Measurements from ENCODE around the gene HNRNPH2.

The HNRNPH2 gene

DNA sequence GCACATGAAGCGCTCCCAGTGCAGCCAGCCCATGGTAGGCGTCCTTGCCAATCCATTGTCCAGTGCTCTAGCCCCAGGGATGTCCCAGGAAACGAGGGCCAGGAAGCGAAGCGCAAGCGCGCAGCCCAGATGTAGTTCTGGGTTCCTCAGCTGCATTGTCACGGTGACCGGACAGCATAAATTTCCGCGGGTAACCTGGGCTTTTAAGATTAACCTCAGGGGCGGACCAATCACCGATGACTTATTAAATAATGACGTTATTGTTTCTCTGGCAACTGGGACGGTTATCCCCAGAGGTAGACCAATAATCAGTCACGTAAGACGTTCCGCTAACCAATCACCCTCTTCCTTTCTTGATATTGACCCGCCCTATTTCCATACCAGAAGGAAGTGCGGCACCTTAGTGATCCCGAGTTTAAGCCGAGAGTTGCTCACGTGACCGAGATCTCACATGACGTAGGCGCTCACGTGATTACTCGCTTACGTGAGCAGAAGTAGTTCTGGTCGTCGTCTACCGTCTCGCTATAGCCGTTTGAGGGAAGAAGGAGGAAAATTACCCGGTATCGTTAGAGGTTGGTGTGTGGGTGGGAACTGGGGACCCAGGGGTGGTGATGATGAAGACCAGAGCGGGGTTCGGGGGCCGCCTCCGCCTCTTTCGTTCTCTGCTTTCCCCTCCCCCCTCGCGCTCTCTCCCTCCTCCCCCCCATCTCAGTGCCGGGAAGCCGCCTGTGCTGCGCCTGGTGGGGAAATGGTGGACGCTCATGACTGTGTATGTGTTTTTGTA, at the start of gene HNRNPH2, which contains the start of gene GLA:
TSS of gene HNRNPH2 (plus strand) at position 475 of the 784 bp plus-strand sequence. CDS start 3,767 bp downstream, outside the sequence.
TSS of gene GLA (minus strand) at position 178 of the 784 bp plus-strand sequence. CDS start at position 156, 22 bp downstream.
- DNase-seq, result peak; percentile 84

DNA sequence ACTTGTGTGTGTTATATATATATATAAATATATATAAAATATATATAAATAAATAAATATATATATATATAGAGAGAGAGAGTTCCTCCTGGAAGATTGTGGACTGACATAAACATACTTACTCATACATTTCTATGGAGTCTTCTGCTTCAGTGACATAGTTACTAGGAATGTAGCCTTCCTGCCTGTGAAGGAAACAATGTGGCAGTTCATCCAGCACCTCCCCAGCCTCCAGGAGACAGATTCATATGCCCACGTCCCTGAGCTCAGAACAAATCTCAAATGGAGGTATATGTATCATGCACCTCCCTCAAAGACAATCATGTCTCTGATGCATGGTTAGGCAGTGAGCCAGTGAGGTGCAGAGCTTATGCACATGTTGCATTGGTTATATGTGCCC, 48.1 kb upstream of the HNRNPH2 start:
- DNase-seq, result no peak

DNA sequence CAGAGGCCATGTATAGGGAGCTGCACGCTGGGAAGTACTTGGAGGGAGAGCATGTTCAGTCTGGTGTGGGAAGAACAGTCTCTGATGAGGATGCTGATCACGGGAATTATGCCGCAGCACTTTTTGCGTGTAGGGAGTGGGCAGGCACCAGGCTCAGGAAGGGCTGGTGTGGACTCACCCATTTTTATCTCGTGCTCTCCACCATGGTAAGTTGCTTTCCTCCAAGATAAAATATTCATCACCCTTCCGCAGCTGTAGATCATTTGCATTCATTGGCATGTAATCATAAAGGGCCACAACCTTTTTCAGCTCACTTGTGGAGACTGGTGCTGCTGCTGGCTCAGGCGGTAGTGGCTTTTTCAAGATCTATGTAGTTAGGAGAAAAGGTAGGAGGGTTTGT, 47.6 kb upstream of the HNRNPH2 start:
- DNase-seq, result no peak

- no peak for DNase-seq
These were observed 45.9 kb upstream of the HNRNPH2 start for GRCh38 chrX:101362116-101362515.

- DNase-seq, result no peak
These were observed 45.3 kb upstream of the HNRNPH2 start for GRCh38 chrX:101362757-101363156.

- DNase-seq, result no peak
These were observed 42.7 kb upstream of the HNRNPH2 start for GRCh38 chrX:101365301-101365795.

DNA sequence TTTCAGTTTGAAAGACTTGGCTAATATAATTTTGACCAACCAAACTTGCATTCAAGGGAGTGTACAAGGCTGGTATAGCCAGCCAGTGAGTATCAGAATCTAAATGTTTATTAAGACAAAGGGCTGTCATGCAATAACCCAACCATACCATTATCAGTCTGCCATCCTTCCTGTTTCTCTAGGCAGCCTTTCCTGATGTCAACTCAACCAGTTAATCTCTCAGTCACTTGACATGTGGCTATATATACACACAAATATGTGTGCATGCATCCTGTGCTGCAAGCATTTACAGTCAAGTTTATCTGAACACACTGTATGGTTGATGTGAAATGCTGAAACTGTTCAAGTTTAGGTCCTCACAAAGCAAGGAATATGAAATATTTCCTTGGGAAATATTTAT, 39.2 kb upstream of the HNRNPH2 start:
- DNase-seq, result no peak

DNA sequence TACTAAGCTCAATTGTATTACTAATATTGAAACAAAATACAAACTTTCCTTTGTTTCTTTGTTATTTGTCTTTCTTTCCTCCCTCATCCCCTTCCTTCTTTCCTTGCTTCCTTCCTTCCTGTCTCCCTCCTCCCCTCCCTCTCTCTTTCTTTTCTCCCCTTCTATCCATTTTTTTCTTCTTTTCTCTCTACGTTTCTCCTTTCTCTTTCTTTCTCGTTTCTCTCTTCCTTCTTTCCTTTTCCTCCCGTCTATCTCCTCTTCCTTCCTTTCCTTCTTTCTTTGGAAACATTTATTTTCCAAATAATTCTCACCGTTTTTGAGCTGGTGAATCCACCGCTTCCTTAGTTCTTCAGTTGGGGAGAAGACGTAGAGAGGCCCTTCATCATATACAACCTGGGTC, 38.3 kb upstream of the HNRNPH2 start:
- DNase-seq, result no peak

- no peak for DNase-seq
These were observed 37.0 kb upstream of the HNRNPH2 start for GRCh38 chrX:101370888-101371504.

DNA sequence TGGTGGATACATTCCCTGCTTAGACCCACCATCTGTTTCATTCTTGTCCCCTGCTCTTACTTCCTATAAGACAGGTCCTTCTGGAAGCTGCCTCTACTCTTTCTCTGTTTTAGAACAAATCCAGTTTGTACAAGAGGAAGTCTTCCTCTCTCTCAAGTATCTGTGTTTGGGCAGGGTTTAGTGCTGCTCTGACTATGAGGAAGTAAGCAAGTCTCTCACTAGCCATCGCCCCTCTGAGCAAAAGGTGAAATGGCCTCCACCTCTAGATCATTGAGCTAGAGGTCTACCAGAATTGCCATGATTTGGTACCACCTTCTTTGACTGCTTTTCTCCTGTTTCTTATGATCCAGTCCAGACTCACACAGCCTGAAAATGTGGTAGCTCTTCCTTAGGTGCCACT, 30.5 kb upstream of the HNRNPH2 start:
- no peak for DNase-seq

GRCh38 chrX:101383679-101384205, 24.3 kb upstream of the HNRNPH2 start:
- DNase-seq, result no peak

- no peak for DNase-seq
These were observed 22.9 kb upstream of the HNRNPH2 start for GRCh38 chrX:101385026-101385684.

GRCh38 chrX:101385795-101386541, 22.1 kb upstream of the HNRNPH2 start, which contains the start of gene BTK:
Gene BTK (minus strand): TSS chrX:101386191. CDS start chrX:101375284, 10,907 bp downstream.
- no peak for DNase-seq

DNA sequence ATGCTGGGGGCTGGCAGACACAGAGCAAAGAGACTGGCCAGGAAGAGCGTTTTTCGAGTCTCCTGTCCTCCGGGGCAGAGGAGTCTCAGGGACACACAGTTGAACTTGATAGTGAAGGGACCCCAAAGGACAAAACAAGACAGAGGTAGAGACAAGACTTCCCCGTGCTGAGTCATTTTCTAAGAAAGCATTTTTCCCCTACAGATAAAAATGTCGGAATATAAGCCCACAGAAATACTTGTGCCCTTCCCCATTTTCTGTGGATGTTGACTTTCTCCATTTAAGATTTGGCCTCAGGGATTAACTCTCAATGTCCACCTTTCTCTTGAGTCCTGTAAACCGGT, 21.5 kb upstream of the HNRNPH2 start:
- no peak for DNase-seq

DNA sequence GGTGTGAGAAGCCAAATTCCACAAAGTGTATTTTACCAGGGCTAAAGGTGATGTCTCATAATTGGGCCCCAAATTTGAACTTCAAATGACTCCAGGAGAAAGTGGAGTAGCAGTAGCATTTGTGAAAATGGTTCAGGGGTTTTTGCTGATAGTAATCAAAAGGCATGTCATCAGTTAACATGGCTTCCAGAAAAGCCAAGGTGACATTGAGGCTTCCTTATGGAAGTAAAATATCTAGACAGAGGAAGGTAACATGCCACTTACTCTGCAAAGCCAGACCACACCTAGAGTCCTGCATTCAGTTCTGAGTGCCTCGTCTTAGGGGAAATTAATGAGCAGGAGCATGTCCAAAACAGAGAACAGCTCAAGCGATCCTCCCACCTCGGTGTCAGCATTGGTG, 19.4 kb upstream of the HNRNPH2 start:
- DNase-seq, result no peak

DNA sequence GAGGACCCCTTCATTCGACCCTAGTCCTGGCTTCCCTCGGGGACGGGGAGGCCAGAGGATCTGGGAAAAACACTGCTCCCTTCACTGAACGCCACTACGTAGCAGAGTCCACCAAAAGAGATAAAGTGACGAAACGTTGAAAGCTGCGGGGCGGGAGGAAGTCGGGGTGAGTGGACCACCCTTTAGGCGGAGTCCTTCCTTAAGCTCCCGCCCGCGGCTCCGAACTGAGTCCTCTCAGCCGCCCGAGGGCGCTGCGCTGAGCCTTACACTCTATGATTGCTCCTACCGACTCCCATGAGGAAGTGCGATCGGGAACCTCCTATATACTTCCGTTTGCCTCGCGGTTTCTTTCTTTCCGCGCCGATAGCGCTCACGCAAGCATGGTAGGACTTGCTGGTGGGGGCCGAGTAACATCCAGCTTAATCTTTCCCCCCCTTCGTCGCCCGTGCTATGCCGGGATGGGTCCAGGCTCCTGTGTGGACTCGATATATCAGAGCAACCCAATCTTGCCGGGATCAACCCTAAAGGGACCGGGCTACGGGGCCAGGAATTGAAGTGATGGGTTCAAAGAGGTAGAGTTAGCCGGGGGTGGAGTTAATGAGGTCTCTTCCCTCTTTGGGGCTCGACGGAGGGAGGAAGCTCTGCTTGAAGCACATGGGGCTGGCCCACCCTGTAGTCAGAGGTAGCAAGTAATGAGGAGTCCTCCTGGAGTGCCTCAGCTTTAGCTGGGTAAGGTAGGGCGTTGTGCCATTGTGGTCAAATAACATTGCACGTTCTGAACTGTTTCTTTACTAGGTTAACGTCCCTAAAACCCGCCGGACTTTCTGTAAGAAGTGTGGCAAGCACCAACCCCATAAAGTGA, 17.1 kb upstream of the HNRNPH2 start, which contains the start of gene RPL36A:
TSS of gene RPL36A (plus strand) at position 348 of the 862 bp plus-strand sequence. CDS start at position 381, 33 bp downstream.
- peak; percentile 52 for DNase-seq

DNA sequence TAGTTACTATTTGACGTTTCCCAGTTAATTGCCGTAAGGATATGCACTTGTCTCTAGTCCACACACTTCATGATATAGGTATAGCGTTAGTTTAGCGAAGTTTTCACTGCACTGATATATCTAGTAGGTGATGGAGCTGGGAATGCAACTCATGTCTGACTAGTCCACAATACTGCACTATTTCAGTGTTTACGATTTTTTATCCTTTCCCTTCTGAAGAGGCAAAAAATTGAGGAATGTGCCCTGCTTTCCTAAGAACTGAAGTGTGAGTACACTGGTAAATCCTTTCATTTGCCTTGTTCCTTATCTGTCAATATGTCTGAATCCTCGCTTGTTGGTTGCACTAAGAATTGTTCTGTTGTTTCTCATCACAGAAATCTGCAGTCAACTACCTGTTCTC, 16.2 kb upstream of the HNRNPH2 start:
- DNase-seq, result no peak

DNA sequence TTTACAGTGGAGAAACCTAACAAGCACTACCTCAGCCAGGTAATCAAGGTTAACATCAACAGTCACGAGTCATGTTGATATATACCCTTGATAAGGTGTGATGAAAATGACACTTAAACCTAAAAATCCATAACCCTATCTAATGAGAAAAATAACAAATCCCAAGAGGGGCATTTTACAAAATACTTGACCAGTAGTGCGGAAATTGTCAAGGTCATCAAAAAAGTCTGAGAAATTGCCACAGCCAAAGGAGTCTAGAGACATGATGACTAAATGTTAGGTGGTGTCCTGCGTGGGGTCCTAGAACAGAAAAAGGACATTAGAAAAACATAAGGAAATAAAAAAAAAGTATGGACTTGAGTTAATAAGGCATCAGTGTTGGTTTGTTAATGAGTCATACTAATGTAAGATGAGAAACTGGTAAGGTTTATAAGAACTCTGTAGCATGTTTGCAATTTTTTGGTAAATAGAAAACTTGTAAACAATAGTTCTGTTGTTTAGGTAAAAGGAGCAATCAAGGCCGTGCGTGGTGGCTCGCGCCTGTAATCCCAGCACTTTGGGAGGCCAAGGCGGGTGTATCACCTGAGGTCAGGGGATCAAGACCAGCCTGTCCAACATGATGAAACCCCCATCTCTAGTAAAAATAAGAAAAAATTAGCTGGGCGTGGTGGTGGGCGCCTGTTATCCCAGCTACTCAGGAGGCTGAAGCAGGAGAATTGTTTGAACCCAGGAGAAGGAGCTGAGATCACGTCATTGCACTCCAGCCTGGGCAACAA, 14.3 kb upstream of the HNRNPH2 start:
- DNase-seq, result no peak

- no peak for DNase-seq
These were observed 13.7 kb upstream of the HNRNPH2 start for GRCh38 chrX:101394372-101394771.

DNA sequence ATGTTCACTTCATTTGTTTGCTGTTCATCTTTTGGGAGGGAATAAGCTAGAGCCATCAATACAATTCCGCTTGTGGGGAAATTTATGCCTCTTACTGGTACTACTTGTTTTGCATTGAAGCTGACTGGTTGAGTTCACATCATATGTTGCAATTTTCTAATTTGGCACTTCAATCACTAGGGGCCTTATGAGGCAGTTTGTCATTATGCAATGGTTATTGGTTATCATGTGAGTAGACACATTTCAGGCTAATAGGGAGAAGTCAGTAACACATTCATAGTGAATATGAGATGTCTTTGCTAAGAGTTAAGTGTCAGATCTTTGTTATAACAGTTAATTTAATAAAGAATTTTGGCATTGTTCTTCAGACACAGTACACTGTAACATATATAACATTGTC, 12.2 kb upstream of the HNRNPH2 start:
- no peak for DNase-seq

GRCh38 chrX:101397779-101398178, 10.2 kb upstream of the HNRNPH2 start:
- DNase-seq, result no peak

Measured in NCI-H2029 treated with DMSO at 0.1 percent for 48 hours (cell line).